Mesendoderm (in vitro differentiated cells): ENCODE measurements around the gene COL4A5.

Source experiments
- DNase-seq: peaks from one replicate; pipeline ENCODE4 v3.0.0; 2013
- H2AK5ac ChIP-seq: 2 replicates; pipeline ENCODE4 v1.6.1; 2013; ENCODE audit warnings: low read length, inconsistent platforms
- H2BK120ac ChIP-seq: 2 replicates; pipeline ENCODE4 v1.6.1; 2013; ENCODE audit warnings: low read depth, mild to moderate bottlenecking, low read length, moderate library complexity, mixed read lengths
- H2BK15ac ChIP-seq: replicated peaks from 2 replicates; pipeline ENCODE4 v1.6.1; 2013; ENCODE audit warnings: low read depth, mild to moderate bottlenecking, moderate library complexity
- H2BK5ac ChIP-seq: 2 replicates; pipeline ENCODE4 v1.6.1; 2013; ENCODE audit warnings: low read length, inconsistent platforms
- H3K18ac ChIP-seq: 2 replicates; pipeline ENCODE4 v1.6.1; 2013; ENCODE audit warnings: mild to moderate bottlenecking, low read length, mixed read lengths
- H3K23ac ChIP-seq: one replicate; pipeline ENCODE4 v1.6.1; 2013; ENCODE audit warnings: low read length
- H3K27ac ChIP-seq: 2 replicates; pipeline ENCODE4 v1.5.1; 2013; ENCODE audit warnings: low read depth, mild to moderate bottlenecking, inconsistent platforms, low read length, moderate library complexity
- H3K27me3 ChIP-seq: 2 replicates; pipeline ENCODE4 v1.6.1; 2013; ENCODE audit warnings: low read length, control low read depth, mild to moderate bottlenecking, inconsistent platforms; ENCODE audit not compliant: insufficient read depth, poor library complexity
- H3K36me3 ChIP-seq: 2 replicates; pipeline ENCODE4 v1.6.1; 2013; ENCODE audit warnings: low read length, inconsistent platforms; ENCODE audit not compliant: control insufficient read depth, insufficient read depth
- H3K4ac ChIP-seq: one replicate; pipeline ENCODE4 v1.6.1; 2013; ENCODE audit warnings: low read depth, mild to moderate bottlenecking, low read length, moderate library complexity
- H3K4me1 ChIP-seq: 2 replicates; pipeline ENCODE4 v1.6.1; 2013; ENCODE audit warnings: low read depth, low read length, inconsistent platforms; ENCODE audit not compliant: control insufficient read depth
- H3K4me2 ChIP-seq: 2 replicates; pipeline ENCODE4 v1.6.1; 2013; ENCODE audit warnings: low read length
- H3K4me3 ChIP-seq: 2 replicates; pipeline ENCODE4 v1.5.1; 2013; ENCODE audit warnings: mild to moderate bottlenecking, low read length
- H3K56ac ChIP-seq: one replicate; pipeline ENCODE4 v1.6.1; 2013; ENCODE audit warnings: low read length
- H3K79me1 ChIP-seq: 2 replicates; pipeline ENCODE4 v1.6.1; 2013; ENCODE audit warnings: low read length, inconsistent platforms
- H3K79me2 ChIP-seq: 2 replicates; pipeline ENCODE4 v1.6.1; 2013; ENCODE audit warnings: mild to moderate bottlenecking, low read length; ENCODE audit not compliant: control insufficient read depth, insufficient read depth
- H3K9ac ChIP-seq: 2 replicates; pipeline ENCODE4 v1.6.1; 2013; ENCODE audit warnings: low read length, inconsistent platforms
- H4K5ac ChIP-seq: one replicate; pipeline ENCODE4 v1.6.1; 2013; ENCODE audit warnings: low read length
- H4K8ac ChIP-seq: one replicate; pipeline ENCODE4 v1.6.1; 2013; ENCODE audit warnings: low read depth, mild to moderate bottlenecking, control low read depth, low read length, moderate library complexity
- WGBS: extraction: QIAGEN DNeasy Blood & Tissue Kit; methylation state at CpG from one replicate; pipeline ENCODE4 v1.1.7; 2013; ENCODE audit warnings: low lambda C conversion rate, missing lambda C conversion rate; ENCODE audit not compliant: insufficient coverage; ENCODE audit errors: extremely low coverage; 5-methylcytosine and 5-hydroxymethylcytosine counted together

The COL4A5 gene

GRCh38 chrX:108702530-108702929, 262.9 kb downstream of the COL4A5 start:
- H4K5ac ChIP-seq = no peak overlapping the region
- no peaks in the 10 kb centered on the region for H3K79me2 ChIP-seq
- no peak overlapping the region for H4K8ac ChIP-seq
- H3K9ac ChIP-seq = no peak overlapping the region
- no peak overlapping the region for H3K18ac ChIP-seq
- H3K4me1 ChIP-seq = no peaks in the 10 kb centered on the region
- H2BK5ac ChIP-seq = no peak overlapping the region
- H3K27ac ChIP-seq = no peak overlapping the region
- WGBS = no CpG with 5 or more reads among the region's 1 CpG
- no peaks in the 10 kb centered on the region for H3K79me1 ChIP-seq
- no peak overlapping the region for H3K4me2 ChIP-seq
- no peak overlapping the region for H3K23ac ChIP-seq
- H3K56ac ChIP-seq = no peak overlapping the region
- no peak for DNase-seq
- no peaks in the 10 kb centered on the region for H3K36me3 ChIP-seq
- H2AK5ac ChIP-seq = no peak overlapping the region
- no peak overlapping the region for H3K4ac ChIP-seq
- no peak overlapping the region for H3K4me3 ChIP-seq
- no peak overlapping the region for H2BK120ac ChIP-seq
- no peak overlapping the region for H2BK15ac ChIP-seq
- no peaks in the 10 kb centered on the region for H3K27me3 ChIP-seq

- Histone ChIP-seq H3K4me1 (no peaks in the 10 kb centered on the region), H3K79me1 (no peaks in the 10 kb centered on the region), H3K4ac (no peak overlapping the region), H3K27ac (no peak overlapping the region), H4K8ac (no peak overlapping the region), H3K56ac (no peak overlapping the region), H2AK5ac (no peak overlapping the region), H3K36me3 (no peaks in the 10 kb centered on the region), H3K27me3 (no peaks in the 10 kb centered on the region), H3K79me2 (no peaks in the 10 kb centered on the region), H4K5ac (no peak overlapping the region), H3K9ac (no peak overlapping the region), H3K23ac (no peak overlapping the region), H3K18ac (no peak overlapping the region), H3K4me3 (no peak overlapping the region), H3K4me2 (no peak overlapping the region), H2BK120ac (no peak overlapping the region), H2BK15ac (no peak overlapping the region), H2BK5ac (no peak overlapping the region)
- WGBS = no CpG with 5 or more reads among the region's 2 CpGs
- DNase-seq = no peak
Observed at GRCh38 chrX:108704839-108705238, 265.2 kb downstream of the COL4A5 start.

- Histone ChIP-seq H2BK5ac (no peak overlapping the region), H2AK5ac (no peak overlapping the region), H3K27me3 (no peaks in the 10 kb centered on the region), H3K4me3 (no peak overlapping the region), H3K56ac (no peak overlapping the region), H3K79me1 (no peaks in the 10 kb centered on the region), H2BK120ac (no peak overlapping the region), H3K4me1 (no peaks in the 10 kb centered on the region), H3K18ac (no peak overlapping the region), H3K36me3 (no peaks in the 10 kb centered on the region), H2BK15ac (no peak overlapping the region), H3K27ac (no peak overlapping the region), H3K9ac (no peak overlapping the region), H4K8ac (no peak overlapping the region), H3K23ac (no peak overlapping the region), H3K4me2 (no peak overlapping the region), H3K79me2 (no peaks in the 10 kb centered on the region), H4K5ac (no peak overlapping the region), H3K4ac (no peak overlapping the region)
- no peak for DNase-seq
- no CpG with 5 or more reads among the region's 1 CpG for WGBS
Observed at GRCh38 chrX:108712886-108713285, 273.2 kb downstream of the COL4A5 start.

DNA sequence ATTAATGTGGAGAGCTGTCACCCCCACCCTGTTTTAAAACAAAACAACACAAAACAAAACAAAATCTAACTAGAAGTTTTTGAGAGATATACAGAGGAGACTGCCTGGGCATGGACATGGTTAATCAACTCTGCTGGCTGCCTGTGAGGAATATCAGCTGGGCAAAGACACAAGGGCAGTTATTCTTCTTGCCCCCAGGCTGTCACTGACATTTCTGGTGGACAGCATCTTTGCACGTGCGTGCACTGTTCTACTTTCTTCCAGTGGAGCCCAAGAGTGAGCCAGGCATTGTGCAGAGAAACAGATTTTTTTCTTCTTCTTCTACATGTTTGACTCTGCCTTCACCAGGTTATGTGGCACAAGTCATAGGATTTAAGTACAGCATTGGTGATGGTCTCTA, 282.9 kb downstream of the COL4A5 start:
- no CpG with 5 or more reads among the region's 2 CpGs for WGBS
- H3K4me2 ChIP-seq = no peak overlapping the region
- H2BK5ac ChIP-seq = no peak overlapping the region
- H3K36me3 ChIP-seq = no peaks in the 10 kb centered on the region
- H3K79me1 ChIP-seq = no peaks in the 10 kb centered on the region
- no peak overlapping the region for H3K27ac ChIP-seq
- no peaks in the 10 kb centered on the region for H3K79me2 ChIP-seq
- no peak overlapping the region for H3K18ac ChIP-seq
- H3K9ac ChIP-seq = no peak overlapping the region
- H4K5ac ChIP-seq = no peak overlapping the region
- no peaks in the 10 kb centered on the region for H3K4me1 ChIP-seq
- DNase-seq = no peak
- no peak overlapping the region for H3K4me3 ChIP-seq
- H3K23ac ChIP-seq = no peak overlapping the region
- H3K4ac ChIP-seq = no peak overlapping the region
- H2AK5ac ChIP-seq = no peak overlapping the region
- H2BK15ac ChIP-seq = no peak overlapping the region
- H2BK120ac ChIP-seq = no peak overlapping the region
- H3K56ac ChIP-seq = no peak overlapping the region
- H3K27me3 ChIP-seq = no peaks in the 10 kb centered on the region
- H4K8ac ChIP-seq = no peak overlapping the region

DNA sequence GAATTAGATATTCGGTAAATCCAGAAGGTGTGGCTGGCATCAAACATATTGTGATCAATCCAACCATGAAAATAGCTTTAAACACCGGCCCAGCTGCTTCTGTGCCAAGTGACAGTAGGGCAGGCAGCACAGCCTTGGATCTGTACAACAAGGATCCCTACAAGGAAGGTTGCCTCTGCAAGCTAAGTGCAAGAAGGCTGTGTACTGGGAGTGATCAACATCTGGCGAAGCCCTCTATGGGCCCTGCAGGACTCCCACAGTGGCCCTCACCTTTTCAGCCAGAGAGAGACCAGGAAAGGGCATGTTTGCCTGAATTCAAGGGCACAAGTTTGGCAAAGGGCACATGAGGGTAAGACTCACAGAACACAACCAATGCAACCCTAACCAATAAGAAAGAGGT, 287.1 kb downstream of the COL4A5 start:
- Histone ChIP-seq H3K79me1 (no peaks in the 10 kb centered on the region), H2AK5ac (no peak overlapping the region), H3K79me2 (no peaks in the 10 kb centered on the region), H3K36me3 (no peaks in the 10 kb centered on the region), H3K4ac (no peak overlapping the region), H3K27ac (no peak overlapping the region), H3K9ac (no peak overlapping the region), H2BK5ac (no peak overlapping the region), H3K4me2 (no peak overlapping the region), H3K23ac (no peak overlapping the region), H4K5ac (no peak overlapping the region), H2BK15ac (no peak overlapping the region), H3K4me1 (no peaks in the 10 kb centered on the region), H3K27me3 (no peaks in the 10 kb centered on the region), H3K4me3 (no peak overlapping the region), H3K56ac (no peak overlapping the region), H3K18ac (no peak overlapping the region), H2BK120ac (no peak overlapping the region), H4K8ac (no peak overlapping the region)
- no peak for DNase-seq
- WGBS = no CpG with 5 or more reads among the region's 3 CpGs

- no peak for DNase-seq
- no peak overlapping the region for H3K4me2 ChIP-seq
- no peak overlapping the region for H2BK15ac ChIP-seq
- no peak overlapping the region for H3K23ac ChIP-seq
- H3K4me1 ChIP-seq = no peaks in the 10 kb centered on the region
- no peak overlapping the region for H2BK120ac ChIP-seq
- H2BK5ac ChIP-seq = no peak overlapping the region
- H3K27me3 ChIP-seq = no peaks in the 10 kb centered on the region
- H3K79me1 ChIP-seq = no peaks in the 10 kb centered on the region
- no peak overlapping the region for H4K5ac ChIP-seq
- H2AK5ac ChIP-seq = no peak overlapping the region
- no peak overlapping the region for H3K4ac ChIP-seq
- peak overlapping the region; percentile 51 for H3K27ac ChIP-seq
- H3K36me3 ChIP-seq = no peaks in the 10 kb centered on the region
- no peak overlapping the region for H4K8ac ChIP-seq
- peak overlapping the region; percentile 60 for H3K56ac ChIP-seq
- H3K4me3 ChIP-seq = no peak overlapping the region
- no peak overlapping the region for H3K18ac ChIP-seq
- no peaks in the 10 kb centered on the region for H3K79me2 ChIP-seq
- peak overlapping the region; percentile 29 for H3K9ac ChIP-seq
- no CpG with 5 or more reads among the region's 2 CpGs for WGBS
Observed at GRCh38 chrX:108731153-108731552, 291.5 kb downstream of the COL4A5 start.
